NCI-H748 treated with DMSO at 0.1 percent for 48 hours (cell line): ENCODE results near the gene ZNF407.
A peak's percentile ranks its signal among the peaks of the same experiment; 100 is the strongest.

Source experiments
- DNase-seq: peaks from one replicate; lab custom pipeline; 2025; lab: John Stamatoyannopoulos, UW

Gene ZNF407

GRCh38 chr18:75010278-75010677 is 412.6 kb downstream of the ZNF407 start:
- no peak for DNase-seq

GRCh38 chr18:75010689-75011088 is 413.0 kb downstream of the ZNF407 start:
- DNase-seq, result no peak

GRCh38 chr18:75016025-75016717 is 418.5 kb downstream of the ZNF407 start:
- no peak for DNase-seq

DNA sequence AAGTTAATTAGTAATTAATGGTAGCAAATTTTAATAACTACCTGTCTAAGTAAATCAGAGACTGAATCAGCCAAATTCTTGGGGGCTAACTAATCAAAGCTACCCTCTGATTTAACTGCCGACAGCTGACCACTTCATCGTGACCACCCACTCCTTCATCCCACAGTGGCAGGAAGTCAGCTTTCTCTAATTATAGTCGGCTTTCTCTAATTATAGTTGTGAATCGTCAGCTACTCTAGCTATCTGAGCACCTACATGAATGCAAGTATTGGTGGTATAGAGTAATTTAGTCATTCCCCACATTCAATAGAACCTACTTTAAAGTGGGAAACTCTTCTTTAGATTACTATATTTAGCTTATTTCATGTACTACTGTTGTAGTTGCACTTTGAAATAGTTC is 425.8 kb downstream of the ZNF407 start:
- no peak for DNase-seq

GRCh38 chr18:75024871-75025270 is 427.2 kb downstream of the ZNF407 start:
- no peak for DNase-seq

DNA sequence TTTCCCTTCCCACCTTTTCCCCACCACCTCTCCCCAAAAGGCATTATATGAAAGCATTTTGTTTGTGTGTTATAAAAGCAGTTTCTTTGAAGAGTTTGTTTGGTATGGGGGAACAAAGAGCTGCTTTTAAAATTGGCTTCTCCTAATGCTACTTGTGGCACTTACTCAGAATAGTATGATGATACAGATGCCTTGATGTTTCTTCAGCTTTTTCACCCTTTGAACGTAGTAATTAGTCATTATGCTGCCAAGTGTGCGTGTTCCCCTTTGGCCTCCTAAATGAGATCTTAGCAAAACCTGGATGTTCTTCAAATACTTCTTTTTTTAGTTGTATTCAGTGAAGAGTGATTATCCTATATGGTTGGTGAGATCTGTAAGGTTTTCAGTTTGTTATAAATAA is 427.9 kb downstream of the ZNF407 start:
- no peak for DNase-seq

- no peak for DNase-seq
These were observed 431.8 kb downstream of the ZNF407 start for GRCh38 chr18:75029481-75029880.

- DNase-seq, result no peak
These were observed 434.1 kb downstream of the ZNF407 start for GRCh38 chr18:75031717-75032317.

DNA sequence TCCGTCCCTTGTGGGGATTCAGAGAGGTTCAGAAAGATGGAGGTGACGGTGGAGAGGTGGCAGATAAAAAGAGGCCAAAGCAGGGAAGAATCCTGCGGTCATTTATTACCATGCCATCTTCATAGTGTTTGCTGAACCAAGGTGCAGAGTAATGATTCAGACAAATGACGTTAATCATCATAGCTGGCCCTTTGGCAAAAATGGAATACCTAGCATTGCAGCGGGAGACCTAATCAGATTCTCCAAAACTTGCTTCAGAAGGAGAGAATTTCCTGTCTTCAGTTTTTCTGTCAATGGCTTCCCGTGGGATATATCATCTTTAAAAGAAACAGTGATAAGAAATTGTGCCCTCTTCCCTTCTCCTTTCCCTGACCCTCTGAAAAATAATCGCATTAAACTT is 435.8 kb downstream of the ZNF407 start:
- DNase-seq, result no peak

DNA sequence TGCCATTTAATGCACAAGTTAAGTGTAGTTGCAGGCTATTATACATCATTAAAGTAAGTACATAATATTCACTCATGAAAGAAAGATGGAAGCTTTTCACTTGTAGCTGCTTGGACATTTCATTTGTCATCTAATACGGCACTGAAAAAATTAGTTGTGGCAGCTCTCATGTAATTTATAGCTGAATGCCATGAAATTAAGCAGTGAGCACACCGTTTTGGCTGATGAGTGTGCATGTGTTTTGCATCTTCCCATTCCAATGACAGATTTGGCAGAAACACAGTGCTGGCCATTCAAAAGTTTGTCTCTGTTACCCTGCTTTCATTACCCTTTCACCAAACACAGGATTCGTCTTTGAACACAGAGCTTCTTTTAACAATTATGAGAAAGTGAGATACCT is 437.3 kb downstream of the ZNF407 start:
- DNase-seq, result no peak

DNA sequence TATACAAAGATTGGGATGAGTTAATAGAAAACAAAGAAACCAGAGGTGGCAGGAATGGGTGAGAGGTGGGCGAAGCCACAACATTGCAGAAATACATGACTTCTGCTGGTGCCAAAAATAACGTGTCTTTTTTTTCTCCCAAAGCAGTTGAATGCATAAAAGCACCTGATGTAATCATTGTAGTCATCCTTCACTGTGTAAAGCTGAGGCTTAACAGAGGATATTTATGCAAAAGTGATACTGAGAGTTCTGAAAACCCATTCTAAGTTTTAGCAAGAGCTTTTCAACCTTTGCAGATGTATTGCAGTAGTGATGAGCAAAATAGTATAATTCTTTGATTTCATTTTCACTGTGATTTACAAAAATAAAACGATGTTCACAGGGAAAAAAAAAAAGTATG is 438.3 kb downstream of the ZNF407 start:
- no peak for DNase-seq

DNA sequence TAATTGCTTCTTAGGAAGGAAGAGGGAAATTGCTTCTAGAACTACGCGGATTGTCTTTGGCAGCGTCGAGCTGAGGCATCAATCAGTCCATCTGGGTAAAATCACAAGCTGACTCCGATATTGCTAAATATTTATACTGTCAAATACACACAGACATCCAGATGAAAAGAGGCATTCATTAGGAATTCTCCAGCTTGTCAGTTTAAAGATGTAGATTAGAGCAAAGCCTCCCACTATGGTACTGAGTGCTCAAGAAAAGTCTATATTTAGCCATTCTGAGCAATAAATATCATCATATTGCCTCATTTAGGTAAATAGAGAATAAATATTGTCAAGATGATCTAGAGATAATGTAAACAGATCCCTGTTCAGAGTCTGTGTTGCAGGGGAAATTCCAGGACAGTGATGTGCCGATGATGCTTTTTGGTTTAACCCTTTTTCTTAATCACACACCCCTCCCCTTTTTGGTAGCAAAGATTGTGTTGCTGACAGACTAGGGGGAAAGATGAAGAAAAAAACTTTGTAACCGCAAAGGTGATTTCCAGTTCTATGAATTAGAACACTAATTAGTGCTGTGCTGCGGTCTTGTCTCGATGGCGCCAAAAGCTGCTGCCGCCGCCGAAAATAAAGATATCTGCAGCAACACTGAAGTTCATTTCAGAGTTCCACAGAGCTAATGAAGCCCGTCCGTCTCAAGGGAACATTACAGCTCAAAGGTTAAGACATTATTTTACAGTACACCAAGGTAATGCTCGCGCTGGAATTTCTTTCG is 439.4 kb downstream of the ZNF407 start:
- DNase-seq, result no peak

- no peak for DNase-seq
These were observed 440.0 kb downstream of the ZNF407 start for GRCh38 chr18:75037689-75037955.

DNA sequence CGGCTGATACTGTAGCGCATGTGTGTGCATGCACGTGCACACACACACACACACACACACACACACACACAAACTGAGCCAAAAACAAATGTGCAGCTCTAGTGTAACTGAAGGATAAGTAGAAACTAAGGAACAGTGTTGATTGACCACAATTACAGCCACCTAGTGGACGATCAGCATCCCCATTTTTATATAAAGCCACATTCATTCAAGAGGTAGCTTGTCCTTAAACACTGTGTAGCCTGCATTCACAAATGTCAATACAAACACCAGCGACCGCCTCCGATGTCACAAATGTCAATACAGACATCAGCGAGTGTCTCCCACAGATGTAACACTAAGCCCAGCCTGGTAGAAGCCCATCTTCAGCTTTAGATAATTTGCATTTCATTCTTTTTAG is 443.9 kb downstream of the ZNF407 start:
- peak; percentile 72 for DNase-seq

DNA sequence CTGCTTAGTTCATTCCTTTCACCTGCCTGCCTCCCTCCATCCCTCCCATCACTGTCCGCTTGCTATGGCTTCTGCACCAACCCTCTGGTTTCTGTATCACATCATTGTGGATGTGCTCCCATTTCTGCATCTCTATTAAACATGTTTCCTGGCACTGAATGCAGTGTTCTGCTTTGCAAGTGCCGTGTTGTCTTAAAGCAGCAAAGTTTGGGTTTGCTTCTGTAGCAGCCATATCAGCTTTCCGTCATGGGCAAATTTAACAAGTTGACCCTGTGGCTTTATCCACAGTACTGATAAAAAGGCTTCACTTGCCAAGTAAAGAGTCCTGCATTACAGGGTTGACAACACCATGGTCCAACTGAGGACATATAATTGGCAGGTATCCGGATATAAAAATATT is 445.8 kb downstream of the ZNF407 start:
- no peak for DNase-seq

DNA sequence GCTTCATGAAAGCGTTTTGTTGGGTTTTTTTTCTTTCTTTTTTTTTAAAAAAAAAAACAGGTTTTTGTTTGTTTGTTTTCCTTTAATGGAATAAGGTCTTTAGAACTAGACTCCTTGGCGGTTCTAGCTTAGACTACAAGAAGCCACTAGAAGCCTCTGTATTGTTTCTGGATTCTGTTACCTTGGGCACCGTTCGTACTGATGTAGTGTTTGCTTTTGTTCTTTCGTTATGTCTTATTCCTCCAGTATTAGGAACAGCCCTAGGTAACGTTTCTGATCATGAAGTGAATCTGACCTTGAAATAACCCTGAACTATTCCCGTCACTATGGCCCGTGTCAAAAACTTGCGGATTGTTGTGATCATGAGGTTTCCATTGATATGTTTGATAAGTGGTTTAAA is 446.6 kb downstream of the ZNF407 start:
- DNase-seq, result no peak

DNA sequence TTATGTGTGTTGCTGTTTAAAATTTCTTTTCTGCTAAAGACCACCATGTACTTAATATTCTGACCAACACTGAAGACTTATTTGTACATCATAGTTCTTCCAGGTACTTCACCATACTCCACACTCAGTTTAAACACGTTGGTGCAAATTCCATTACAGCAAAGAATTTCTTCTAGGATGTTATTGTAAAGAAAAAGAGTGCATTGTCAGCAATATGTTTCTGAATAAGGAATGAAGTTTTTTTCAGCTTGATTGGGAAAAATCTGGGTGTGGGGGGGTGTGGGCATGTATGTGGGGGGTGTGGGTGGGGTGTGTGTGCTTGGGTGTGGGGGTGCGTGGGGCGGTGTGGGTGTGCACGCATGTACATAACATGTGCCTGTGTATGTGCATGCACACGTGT is 447.1 kb downstream of the ZNF407 start:
- DNase-seq, result no peak

- no peak for DNase-seq
These were observed 447.6 kb downstream of the ZNF407 start for GRCh38 chr18:75045272-75045671.

- peak; percentile 16 for DNase-seq
These were observed 449.7 kb downstream of the ZNF407 start for GRCh38 chr18:75047240-75047961.

DNA sequence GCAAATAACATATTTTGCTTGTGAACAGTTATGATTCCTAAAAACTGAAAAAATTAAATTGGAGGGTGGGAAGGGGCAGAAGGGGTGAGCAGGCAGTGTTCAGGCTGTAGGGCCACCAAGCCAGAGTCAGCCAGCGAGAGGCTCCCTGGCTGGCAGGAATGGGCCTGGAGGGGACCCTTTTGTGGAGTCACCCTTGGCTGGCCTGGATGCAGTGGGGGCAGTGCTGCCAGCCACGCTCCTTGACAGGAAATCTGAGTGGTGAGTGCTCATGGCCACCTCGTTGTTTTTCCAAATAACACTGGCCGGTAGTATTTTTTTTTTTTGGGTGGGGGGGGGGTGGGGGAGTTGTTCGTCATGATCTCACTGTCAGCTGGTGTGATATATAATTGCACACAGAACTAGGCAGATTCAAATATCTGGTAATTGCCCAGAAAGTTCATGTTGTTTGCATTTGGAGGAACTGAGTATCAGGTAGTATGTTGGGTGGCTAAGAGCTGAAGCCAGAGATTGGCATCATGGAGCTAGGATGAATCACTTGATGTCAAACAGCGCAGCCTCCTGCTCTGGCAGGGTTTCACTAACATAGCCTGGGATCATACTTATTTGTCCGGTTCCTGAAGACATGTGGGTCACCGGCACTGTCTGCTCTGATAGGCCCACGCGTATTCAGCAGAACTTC is 451.2 kb downstream of the ZNF407 start:
- DNase-seq, result no peak

GRCh38 chr18:75049455-75049789 is 451.8 kb downstream of the ZNF407 start:
- DNase-seq, result no peak

DNA sequence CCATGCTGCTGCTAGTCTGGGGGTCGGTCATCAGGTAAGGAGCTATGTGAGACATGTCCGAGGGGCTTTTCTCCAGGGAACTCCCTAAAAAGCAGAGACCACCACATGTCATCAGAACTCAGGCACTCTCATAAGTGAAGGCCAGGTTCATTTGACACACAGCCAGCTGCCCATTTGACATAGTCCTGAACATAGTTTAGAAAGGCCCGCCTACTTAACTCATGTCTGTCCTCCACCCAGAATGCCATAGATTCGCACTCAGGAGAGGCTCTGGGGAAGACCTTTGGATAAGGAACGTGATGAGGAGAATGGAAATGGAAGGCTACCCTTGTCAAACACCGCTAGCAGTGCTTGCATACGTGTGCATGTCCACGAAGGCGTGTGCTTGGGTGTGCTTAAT is 454.1 kb downstream of the ZNF407 start:
- no peak for DNase-seq

- DNase-seq, result no peak
These were observed 454.8 kb downstream of the ZNF407 start for GRCh38 chr18:75052475-75052874.
